GM23248 (cell line): Measurements from ENCODE around the gene SPATA16. TPM values are rescaled to one million over a fixed set of nuclear protein-coding genes. Genes with fewer than 3 reads are reported as not detected.
A peak's percentile ranks its signal among the peaks of the same experiment; 100 is the strongest.

Experiments
- DNase-seq: peaks from one replicate; pipeline ENCODE4 v3.0.0-alpha.2; 2015
- H2AFZ ChIP-seq: fragments of 200-600 bp; sonication (generic); 2 replicates; pipeline ENCODE4 v1.6.1; 2016; ENCODE audit warnings: antibody characterized with exemption
- H3F3A ChIP-seq: fragments of 200-600 bp; sonication (generic); 2 replicates; pipeline ENCODE4 v1.6.1; 2016; ENCODE audit warnings: mild to moderate bottlenecking, antibody characterized with exemption, mixed run types; ENCODE audit not compliant: insufficient read depth
- H3K27ac ChIP-seq: fragments of 200-600 bp; sonication (generic); 2 replicates; pipeline ENCODE4 v1.5.1; 2016; ENCODE audit warnings: mild to moderate bottlenecking
- H3K27me3 ChIP-seq: fragments of 200-600 bp; sonication (generic); replicated peaks from 2 replicates; pipeline ENCODE4 v1.6.1; 2016; ENCODE audit warnings: mild to moderate bottlenecking; ENCODE audit not compliant: insufficient read depth
- H3K36me3 ChIP-seq: fragments of 200-600 bp; sonication (generic); 2 replicates; pipeline ENCODE4 v1.6.1; 2016; ENCODE audit warnings: low read depth, mild to moderate bottlenecking
- H3K4me1 ChIP-seq: fragments of 200-600 bp; sonication (generic); 2 replicates; pipeline ENCODE4 v1.6.1; 2016; ENCODE audit warnings: mild to moderate bottlenecking; ENCODE audit not compliant: insufficient read depth
- H3K4me2 ChIP-seq: fragments of 200-600 bp; sonication (generic); one replicate; pipeline ENCODE4 v1.6.1; 2016; ENCODE audit warnings: mild to moderate bottlenecking; ENCODE audit not compliant: unreplicated experiment
- H3K4me3 ChIP-seq: fragments of 200-600 bp; sonication (generic); 2 replicates; pipeline ENCODE4 v1.5.1; 2016; ENCODE audit warnings: mild to moderate bottlenecking
- H3K79me2 ChIP-seq: fragments of 200-600 bp; sonication (generic); 2 replicates; pipeline ENCODE4 v1.6.1; 2016; ENCODE audit warnings: mild to moderate bottlenecking; ENCODE audit not compliant: insufficient read depth
- H3K9ac ChIP-seq: fragments of 200-600 bp; sonication (generic); 2 replicates; pipeline ENCODE4 v1.6.1; 2016; ENCODE audit warnings: mild to moderate bottlenecking
- H3K9me2 ChIP-seq: fragments of 200-600 bp; sonication (generic); 2 replicates; pipeline ENCODE4 v1.6.1; 2016; ENCODE audit warnings: mixed run types, mild to moderate bottlenecking, moderate library complexity; ENCODE audit not compliant: insufficient read depth
- H3K9me3 ChIP-seq: fragments of 200-600 bp; sonication (generic); one replicate; pipeline ENCODE4 v1.6.1; 2017; ENCODE audit warnings: low read depth
- H4K20me1 ChIP-seq: fragments of 200-600 bp; sonication (generic); 2 replicates; pipeline ENCODE4 v1.6.0; 2016; ENCODE audit not compliant: insufficient read depth
- EZH2 ChIP-seq: fragments of 200-600 bp; sonication (generic); IDR thresholded peaks from 2 replicates; pipeline ENCODE4 v1.6.1; 2018; ENCODE audit warnings: antibody characterized with exemption, mild to moderate bottlenecking; ENCODE audit not compliant: insufficient read depth, poor library complexity, severe bottlenecking
- EZH2phosphoT487 ChIP-seq: fragments of 200-600 bp; sonication (generic); IDR thresholded peaks from 2 replicates; pipeline ENCODE4 v1.6.1; 2018; ENCODE audit warnings: antibody characterized with exemption, moderate library complexity, mild to moderate bottlenecking, low read depth; ENCODE audit not compliant: insufficient read depth
- WGBS, 2 experiments: methylation state at CpG; one replicate each; pipeline ENCODE4 v1.1.6; 2015 to 2017; ENCODE audit warnings: low lambda C conversion rate in 2 of 2, low coverage in 1 of 2; ENCODE audit errors: missing lambda C conversion rate in 2 of 2; 5-methylcytosine and 5-hydroxymethylcytosine counted together
- in situ Hi-C: fragments of 300-500 bp; cut with MboI; formaldehyde crosslinking; loops from 2 replicates; pipeline ENCODE4 v1.15.0; 2020
- polyA plus RNA-seq: library from polyadenylated mRNA; unstranded; fragments of >200 nt; fragmentation: Nextera tagmentation; extraction: Ambion mirVana; gene quantifications from 2 replicates; pipeline ENCODE4 v1.2.1, GENCODE V29; 2016
- total RNA-seq: library from RNA; depleted of rRNA; stranded (reverse); fragments of >200 nt; shearing (Covaris generic); gene quantifications from 2 replicates; pipeline ENCODE4 v1.2.3, GENCODE V29; 2014

The SPATA16 gene
- total and polyA plus RNA-seq, 2 experiments from 2014 or later, result not detected

GRCh38 chr3:172984914-172985313 lies 156.1 kb downstream of the SPATA16 start:
- no peak overlapping the region for H3K4me3 ChIP-seq
- H3K4me2 ChIP-seq, result no peak overlapping the region
- TF ChIP-seq EZH2, result no peak
- TF ChIP-seq EZH2phosphoT487, result no peak
- no peaks in the 10 kb centered on the region for H3K36me3 ChIP-seq
- H4K20me1 ChIP-seq, result no peaks in the 10 kb centered on the region
- no peaks in the 10 kb centered on the region for H3K79me2 ChIP-seq
- in situ Hi-C loops, result no loop called here
- H3K9me2 ChIP-seq, result no peaks in the 10 kb centered on the region
- 22 to 43% methylated on average over 1 of the region's 1 CpG for WGBS, 2 experiments
- H3K27ac ChIP-seq, result no peak overlapping the region
- no peak overlapping the region for H2AFZ ChIP-seq
- DNase-seq, result no peak
- no peaks in the 10 kb centered on the region for H3F3A ChIP-seq
- H3K27me3 ChIP-seq, result no peaks in the 10 kb centered on the region; the same call in 1 of the 2 replicates
- no peaks in the 10 kb centered on the region for H3K9me3 ChIP-seq
- no peaks in the 10 kb centered on the region for H3K4me1 ChIP-seq
- H3K9ac ChIP-seq, result no peak overlapping the region

GRCh38 chr3:172982736-172983364 lies 158.2 kb downstream of the SPATA16 start:
- H3K79me2 ChIP-seq, result no peaks in the 10 kb centered on the region

GRCh38 chr3:172981407-172981983 lies 159.5 kb downstream of the SPATA16 start:
- Histone ChIP-seq H3F3A (no peaks in the 10 kb centered on the region), H3K9me3 (no peaks in the 10 kb centered on the region), H3K27me3 (no peaks in the 10 kb centered on the region; the same call in 1 of the 2 replicates), H3K27ac (no peak overlapping the region), H3K79me2 (no peaks in the 10 kb centered on the region), H3K4me2 (no peak overlapping the region), H2AFZ (no peak overlapping the region), H3K36me3 (no peaks in the 10 kb centered on the region), H3K4me1 (no peaks in the 10 kb centered on the region), H3K4me3 (no peak overlapping the region), H3K9ac (no peak overlapping the region), H3K9me2 (no peaks in the 10 kb centered on the region), H4K20me1 (no peaks in the 10 kb centered on the region)
- 33 to 37% methylated on average over 3 of the region's 3 CpGs for WGBS, 2 experiments
- no peak for DNase-seq
- in situ Hi-C loops, result no loop called here
- TF ChIP-seq EZH2phosphoT487 (no peak), EZH2 (no peak)

More at GRCh38 chr3:172982736-172983364, 158.2 kb downstream of the SPATA16 start:
- no peaks in the 10 kb centered on the region for H3F3A ChIP-seq
- no peaks in the 10 kb centered on the region for H3K9me3 ChIP-seq
- H3K36me3 ChIP-seq, result no peaks in the 10 kb centered on the region
- DNase-seq, result peak; percentile 4
- no peaks in the 10 kb centered on the region for H4K20me1 ChIP-seq
- TF ChIP-seq EZH2phosphoT487, result no peak
- no peak for TF ChIP-seq EZH2
- H3K27me3 ChIP-seq, result no peaks in the 10 kb centered on the region; the same call in 1 of the 2 replicates
- in situ Hi-C loops, result no loop called here
- no peak overlapping the region for H3K4me2 ChIP-seq
- H3K4me1 ChIP-seq, result no peaks in the 10 kb centered on the region
- H3K27ac ChIP-seq, result no peak overlapping the region
- no peak overlapping the region for H2AFZ ChIP-seq
- 14 to 15% methylated on average over 3 of the region's 3 CpGs for WGBS, 2 experiments
- no peaks in the 10 kb centered on the region for H3K9me2 ChIP-seq
- no peak overlapping the region for H3K4me3 ChIP-seq
- no peak overlapping the region for H3K9ac ChIP-seq

- H3K4me3 ChIP-seq, result no peak overlapping the region
- in situ Hi-C loops, result no loop called here
These were observed 160.2 kb downstream of the SPATA16 start for GRCh38 chr3:172980849-172981248.

More at GRCh38 chr3:172980849-172981248, 160.2 kb downstream of the SPATA16 start:
- Histone ChIP-seq H3K4me1 (no peaks in the 10 kb centered on the region), H3K27ac (no peak overlapping the region), H2AFZ (no peak overlapping the region; the same call in 1 of the 2 replicates), H3K4me2 (no peak overlapping the region), H3K9me3 (no peaks in the 10 kb centered on the region), H3K36me3 (no peaks in the 10 kb centered on the region), H3F3A (no peaks in the 10 kb centered on the region), H3K9me2 (no peaks in the 10 kb centered on the region), H3K79me2 (no peaks in the 10 kb centered on the region), H3K9ac (no peak overlapping the region), H4K20me1 (no peaks in the 10 kb centered on the region), H3K27me3 (no peaks in the 10 kb centered on the region; the same call in 1 of the 2 replicates)
- TF ChIP-seq EZH2 (no peak), EZH2phosphoT487 (no peak)
- DNase-seq, result peak; percentile 4
- WGBS, 2 experiments, result 56 to 57% methylated on average over 8 of the region's 8 CpGs
